Activated T-cell treated with anti-CD3 and anti-CD28 coated beads, Interleukin-2, amount 50 U/mL, for 72 hours (primary cell): ENCODE results near the gene FOXJ2. TPM values are rescaled to one million over a fixed set of nuclear protein-coding genes. Genes with fewer than 3 reads are reported as not detected.
"Not testable (repeated sequence)": the region's sequence is repeated elsewhere in the genome, so short reads cannot be mapped to it uniquely, and the experiment has no call there.

ENCODE experiments used
- ATAC-seq, 2 donors: fragments of 150-1000 bp; cut with Tn5 transposase; replicated peaks in 1 of 2; 2 replicates each; pipeline ENCODE4 v1.10.0; 2021; ENCODE audit warnings: moderate library complexity in 2 of 2, mild to moderate bottlenecking in 1 of 2
- DNase-seq, 2 donors: peaks; one replicate each; pipeline ENCODE4 v3.0.0; 2021 to 2022; ENCODE audit warnings: mixed read lengths in 1 of 2
- H3K27ac Mint-ChIP-seq: one replicate; pipeline ENCODE4 v1.8.0; 2022; ENCODE audit warnings: mild to moderate bottlenecking, moderate library complexity, mixed read lengths
- H3K27me3 Mint-ChIP-seq: one replicate; pipeline ENCODE4 v1.8.0; 2022; ENCODE audit warnings: low read depth, mixed read lengths
- H3K36me3 Mint-ChIP-seq, 2 donors: one replicate each; pipeline ENCODE4 v1.8.0; 2022; ENCODE audit warnings: mixed read lengths in 2 of 2, mild to moderate bottlenecking in 1 of 2; ENCODE audit not compliant: insufficient read depth in 2 of 2
- H3K4me1 Mint-ChIP-seq: one replicate; pipeline ENCODE4 v1.8.0; 2022; ENCODE audit warnings: low read depth, mixed read lengths
- H3K4me3 Mint-ChIP-seq, 2 donors: one replicate each; pipeline ENCODE4 v1.8.0; 2022; ENCODE audit warnings: mild to moderate bottlenecking in 2 of 2, mixed read lengths in 2 of 2, moderate library complexity in 2 of 2
- H3K9me3 Mint-ChIP-seq, 2 donors: one replicate each; pipeline ENCODE4 v1.8.0; 2022; ENCODE audit warnings: mixed read lengths in 2 of 2
- total RNA-seq, 2 donors: library from RNA; stranded (reverse); gene quantifications; one replicate each; pipeline ENCODE4 v1.2.3, GENCODE V29; 2022

FOXJ2 gene
- 10 to 100 TPM; 26.6 to 27.8 TPM for total RNA-seq

- Mint-ChIP-seq H3K4me1 (peaks cover 61% of the 10 kb centered on the region), H3K36me3 (peaks cover 0 to 2% of the 10 kb centered on the region in 2 donors), H3K4me3 (peak within 1 kb of the TSS; percentile 94), H3K9me3 (no peaks in the 10 kb centered on the region), H3K27me3 (no peaks in the 10 kb centered on the region), H3K27ac (peak within 1 kb of the TSS; percentile 89)
- peak; percentile 89 to 93 for ATAC-seq
- peak; percentile 80 to 83 for DNase-seq
Observed at GRCh38 chr12:8032242-8033152, at the start of gene FOXJ2. Gene FOXJ2 (plus strand): TSS chr12:8032716. CDS start chr12:8039833, 7,117 bp downstream.

GRCh38 chr12:7983019-7983418 lies 49.5 kb upstream of the FOXJ2 start:
- not testable (repeated sequence) for H3K9me3 Mint-ChIP-seq, H3K36me3 Mint-ChIP-seq, H3K27ac Mint-ChIP-seq, H3K27me3 Mint-ChIP-seq, ATAC-seq, H3K4me3 Mint-ChIP-seq, H3K4me1 Mint-ChIP-seq, DNase-seq

- H3K27ac Mint-ChIP-seq, H3K27me3 Mint-ChIP-seq, ATAC-seq: not testable (repeated sequence)
Observed at GRCh38 chr12:7983460-7983859, 49.1 kb upstream of the FOXJ2 start.

GRCh38 chr12:7984900-7985299 lies 47.6 kb upstream of the FOXJ2 start:
- Mint-ChIP-seq H3K4me3 (no peak overlapping the region), H3K4me1 (peaks cover 9% of the 10 kb centered on the region), H3K27me3 (no peaks in the 10 kb centered on the region), H3K27ac (no peak overlapping the region), H3K9me3 (no peaks in the 10 kb centered on the region), H3K36me3 (no peaks in the 10 kb centered on the region)
- DNase-seq (no peak), ATAC-seq (no peak)

More at GRCh38 chr12:7983460-7983859, 49.1 kb upstream of the FOXJ2 start:
- not testable (repeated sequence) for DNase-seq, H3K4me1 Mint-ChIP-seq, H3K9me3 Mint-ChIP-seq, H3K36me3 Mint-ChIP-seq, H3K4me3 Mint-ChIP-seq

DNA sequence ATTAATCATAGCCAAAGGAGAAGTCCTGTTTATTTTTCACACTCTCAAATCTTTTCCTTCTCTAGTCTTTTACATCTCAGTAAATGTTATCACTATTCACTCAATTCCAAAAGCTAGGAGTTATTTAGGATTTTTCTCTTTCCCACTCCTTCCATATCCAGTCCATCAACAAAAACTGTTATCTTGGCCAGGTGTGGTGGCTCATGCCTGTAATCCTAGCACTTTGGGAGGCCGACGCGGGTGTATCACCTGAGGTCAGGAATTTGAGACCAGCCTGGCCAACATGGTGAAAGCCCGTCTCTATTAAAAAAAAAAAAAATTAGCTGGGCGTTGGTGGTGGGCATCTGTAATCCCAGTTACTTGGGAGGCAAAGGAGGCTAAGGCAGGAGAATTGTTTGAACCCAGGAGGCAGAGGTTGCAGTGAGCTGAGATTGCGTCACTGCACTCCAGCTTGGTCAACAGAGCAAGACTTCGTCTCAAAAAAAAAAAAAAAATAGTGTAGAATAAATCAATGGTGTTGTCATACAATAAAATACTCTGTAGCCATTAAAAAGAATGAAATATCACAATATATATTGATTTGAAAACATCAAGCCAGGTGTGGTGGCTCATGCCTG lies 46.6 kb upstream of the FOXJ2 start:
- ATAC-seq = no peak
- Mint-ChIP-seq H3K4me1 (peaks cover 19% of the 10 kb centered on the region), H3K27me3 (no peaks in the 10 kb centered on the region), H3K36me3 (no peaks in the 10 kb centered on the region), H3K4me3 (no peak overlapping the region), H3K9me3 (no peaks in the 10 kb centered on the region), H3K27ac (no peak overlapping the region)
- DNase-seq = no peak

- DNase-seq = peak; percentile 81 to 85
- no peaks in the 10 kb centered on the region for H3K9me3 Mint-ChIP-seq
- no peaks in the 10 kb centered on the region for H3K27me3 Mint-ChIP-seq
- no peaks in the 10 kb centered on the region for H3K36me3 Mint-ChIP-seq
- ATAC-seq = peak; percentile 92 to 93
- H3K27ac Mint-ChIP-seq = peak overlapping the region; percentile 74
- peaks cover 31% of the 10 kb centered on the region for H3K4me1 Mint-ChIP-seq
- H3K4me3 Mint-ChIP-seq = peak overlapping the region; percentile 67 to 78
Observed at GRCh38 chr12:7989827-7990491, 42.6 kb upstream of the FOXJ2 start.

DNA sequence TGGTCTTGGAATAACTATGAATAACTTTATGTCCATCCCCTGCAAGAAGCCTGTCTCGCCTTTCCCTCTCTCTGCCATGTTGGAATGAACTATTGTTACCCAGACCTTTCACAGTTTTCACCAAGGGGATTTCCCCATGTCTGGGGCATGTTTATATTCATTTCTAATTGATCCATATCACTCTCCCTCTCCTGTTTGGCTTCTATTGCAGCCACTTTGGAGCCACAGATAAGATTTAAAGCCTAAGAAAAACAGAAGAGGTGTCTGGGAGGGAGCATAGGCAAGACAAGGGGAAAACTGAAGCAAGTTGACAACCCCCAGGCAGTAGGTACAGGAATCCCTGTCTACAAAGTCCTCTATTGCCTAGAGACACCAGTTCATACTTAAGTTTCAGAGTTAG lies 41.0 kb upstream of the FOXJ2 start:
- H3K9me3 Mint-ChIP-seq = no peaks in the 10 kb centered on the region
- H3K4me3 Mint-ChIP-seq = peak overlapping the region; percentile 67 to 78
- H3K36me3 Mint-ChIP-seq = no peaks in the 10 kb centered on the region
- H3K4me1 Mint-ChIP-seq = peaks cover 31% of the 10 kb centered on the region
- no peak for DNase-seq
- peak overlapping the region; percentile 95 for H3K27ac Mint-ChIP-seq
- ATAC-seq = no peak
- no peaks in the 10 kb centered on the region for H3K27me3 Mint-ChIP-seq

DNA sequence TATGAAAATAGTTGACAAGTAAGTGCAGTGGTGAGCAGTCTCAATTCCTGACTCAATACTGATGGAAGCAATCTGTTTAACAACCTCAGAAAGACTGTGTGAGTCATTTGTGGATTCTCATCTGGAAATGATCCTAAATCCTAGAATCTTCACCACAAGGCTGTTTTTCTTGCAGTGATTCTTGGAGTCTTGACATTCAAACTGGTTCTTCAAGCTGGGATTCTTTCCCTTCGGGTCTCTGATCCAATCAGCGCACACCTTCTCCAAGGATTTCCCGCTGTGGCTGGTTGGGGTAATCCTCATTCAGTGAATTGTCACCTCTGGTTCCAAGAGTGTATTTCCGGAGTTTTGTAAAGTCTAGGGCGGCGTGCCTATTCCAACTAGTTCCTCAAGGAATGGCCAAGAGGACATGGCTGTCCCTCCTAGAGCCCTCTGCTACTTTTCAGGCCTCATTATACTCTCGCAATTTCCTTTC lies 37.7 kb upstream of the FOXJ2 start:
- DNase-seq (no peak), ATAC-seq (no peak)
- Mint-ChIP-seq H3K27ac (no peak overlapping the region), H3K4me3 (peak overlapping the region in 1 of 2 donors; percentile 47), H3K27me3 (no peaks in the 10 kb centered on the region), H3K4me1 (peaks cover 24% of the 10 kb centered on the region), H3K9me3 (no peaks in the 10 kb centered on the region), H3K36me3 (peaks cover 0 to 5% of the 10 kb centered on the region in 2 donors)

DNA sequence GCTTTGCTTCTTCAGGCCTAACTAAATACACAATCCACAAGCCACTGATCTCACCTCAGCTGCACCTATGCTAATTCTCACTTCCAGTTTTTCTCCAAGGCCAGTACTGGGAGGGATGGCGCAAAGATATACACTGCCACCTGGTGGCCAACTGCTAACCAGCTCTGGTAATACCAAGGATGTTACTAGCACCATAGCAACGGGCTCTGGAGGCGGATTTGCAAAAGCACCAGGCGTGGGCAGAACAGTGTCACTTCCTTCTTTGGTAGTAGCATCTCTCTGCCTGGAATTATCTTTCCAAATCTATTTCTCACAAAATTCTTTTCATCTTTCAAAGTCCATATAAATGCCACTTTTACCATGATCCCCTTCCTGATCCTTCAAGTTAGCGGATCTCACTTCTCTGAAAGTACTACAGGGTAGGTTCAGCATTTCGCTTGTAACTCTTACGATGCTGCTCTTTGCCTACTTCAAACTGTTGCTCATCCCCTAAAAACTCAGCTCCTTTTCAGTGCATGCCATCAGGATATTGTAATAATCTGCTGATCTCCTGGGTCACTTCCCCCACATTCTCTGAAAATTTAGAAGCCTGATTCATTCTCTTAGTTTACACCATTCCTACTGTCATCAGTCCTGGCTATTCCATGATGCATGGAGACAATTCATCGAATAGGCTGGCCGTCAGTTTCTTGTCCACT lies 37.1 kb upstream of the FOXJ2 start:
- peak; percentile 83 to 88 for DNase-seq
- H3K27me3 Mint-ChIP-seq = no peaks in the 10 kb centered on the region
- H3K4me1 Mint-ChIP-seq = peaks cover 20% of the 10 kb centered on the region
- ATAC-seq = peak; percentile 91 to 94
- no peak overlapping the region for H3K27ac Mint-ChIP-seq
- no peak overlapping the region for H3K4me3 Mint-ChIP-seq
- H3K36me3 Mint-ChIP-seq = peaks cover 0 to 5% of the 10 kb centered on the region in 2 donors
- no peaks in the 10 kb centered on the region for H3K9me3 Mint-ChIP-seq

DNA sequence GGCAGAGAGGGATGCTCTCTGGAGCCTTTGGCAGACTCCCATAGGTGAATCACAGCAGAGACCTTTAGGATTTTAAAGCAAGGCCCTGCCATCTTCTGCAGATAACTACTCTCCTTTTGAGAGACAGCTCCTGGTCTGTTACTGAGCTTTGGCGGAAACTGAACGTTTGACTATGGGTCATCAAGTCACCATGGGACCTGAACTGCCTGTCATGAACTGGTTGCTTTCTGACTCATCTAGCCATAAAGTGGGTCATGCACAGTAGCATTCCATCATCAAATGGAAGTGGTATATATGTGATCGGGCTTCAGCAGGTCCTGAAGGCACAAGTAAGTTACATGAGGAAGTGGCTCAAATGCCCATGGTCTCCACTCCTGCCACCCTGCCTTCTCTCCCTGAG lies 31.7 kb upstream of the FOXJ2 start:
- not testable (repeated sequence) for H3K9me3 Mint-ChIP-seq, H3K4me3 Mint-ChIP-seq, H3K36me3 Mint-ChIP-seq, H3K27me3 Mint-ChIP-seq
- ATAC-seq (peak in 1 of 2 donors; percentile 50), DNase-seq (peak; percentile 27 to 29)
- Mint-ChIP-seq H3K27ac (peak overlapping the region; percentile 40), H3K4me1 (peaks cover 15% of the 10 kb centered on the region)

- peak overlapping the region; percentile 40 for H3K27ac Mint-ChIP-seq
- H3K9me3 Mint-ChIP-seq, H3K4me3 Mint-ChIP-seq, H3K36me3 Mint-ChIP-seq, H3K27me3 Mint-ChIP-seq: not testable (repeated sequence)
- ATAC-seq (peak; percentile 81 to 97), DNase-seq (peak; percentile 27 to 29)
- peaks cover 15% of the 10 kb centered on the region for H3K4me1 Mint-ChIP-seq
Observed at GRCh38 chr12:8001496-8001895, 31.0 kb upstream of the FOXJ2 start.

- H3K9me3 Mint-ChIP-seq, DNase-seq, H3K27me3 Mint-ChIP-seq, ATAC-seq, H3K36me3 Mint-ChIP-seq, H3K27ac Mint-ChIP-seq, H3K4me3 Mint-ChIP-seq: not testable (repeated sequence)
- H3K4me1 Mint-ChIP-seq = peaks cover 15% of the 10 kb centered on the region
Observed at GRCh38 chr12:8004897-8005296, 27.6 kb upstream of the FOXJ2 start.
